GM19463 (cell line): ENCODE measurements around the gene GNAQ.

Experiments
- ATAC-seq: cut with Tn5 transposase; IDR thresholded peaks from one replicate; pipeline ENCODE4 v1.9.1; 2021; ENCODE audit warnings: mild to moderate bottlenecking, moderate library complexity; ENCODE audit not compliant: unreplicated experiment

The GNAQ gene

DNA sequence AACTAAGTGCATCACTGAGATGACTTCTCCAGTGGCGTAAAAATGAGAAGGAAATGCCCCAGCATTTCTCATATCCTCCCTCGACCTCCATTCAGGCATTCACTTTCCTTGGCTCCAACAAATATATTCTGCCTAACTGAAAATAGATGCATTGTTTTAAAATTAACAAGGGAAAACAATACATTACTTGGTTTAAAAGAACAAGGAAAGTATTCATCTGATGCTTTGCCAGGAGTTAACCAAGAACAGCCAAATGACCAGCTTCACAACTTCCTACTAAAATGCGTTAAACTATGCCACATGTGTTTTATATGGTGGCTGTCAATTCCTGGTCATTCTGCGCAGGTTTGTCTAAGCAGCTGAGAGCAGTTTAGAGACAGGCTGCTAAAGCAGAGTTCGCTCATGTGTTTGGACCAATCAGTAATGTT lies 121.4 kb downstream of the GNAQ start:
- ATAC-seq = no peak

DNA sequence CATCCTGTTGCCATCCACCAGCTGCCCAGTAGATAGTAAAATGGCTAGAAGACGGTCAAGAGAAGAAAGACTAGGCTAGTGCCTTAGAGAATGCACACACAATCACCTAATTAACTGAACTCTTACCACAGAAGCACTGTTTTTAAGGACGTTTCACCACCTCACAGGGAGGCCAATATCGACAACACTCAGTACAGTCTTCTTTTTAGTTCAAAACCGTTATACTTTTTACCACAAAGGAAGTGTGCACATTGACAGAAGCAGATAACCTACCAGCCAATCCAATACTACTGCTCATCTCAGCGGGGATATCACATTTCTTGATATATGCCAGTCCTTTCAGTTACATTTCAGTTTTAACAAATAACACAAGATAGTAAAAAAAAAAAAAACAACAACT lies 122.3 kb downstream of the GNAQ start:
- no peak for ATAC-seq

DNA sequence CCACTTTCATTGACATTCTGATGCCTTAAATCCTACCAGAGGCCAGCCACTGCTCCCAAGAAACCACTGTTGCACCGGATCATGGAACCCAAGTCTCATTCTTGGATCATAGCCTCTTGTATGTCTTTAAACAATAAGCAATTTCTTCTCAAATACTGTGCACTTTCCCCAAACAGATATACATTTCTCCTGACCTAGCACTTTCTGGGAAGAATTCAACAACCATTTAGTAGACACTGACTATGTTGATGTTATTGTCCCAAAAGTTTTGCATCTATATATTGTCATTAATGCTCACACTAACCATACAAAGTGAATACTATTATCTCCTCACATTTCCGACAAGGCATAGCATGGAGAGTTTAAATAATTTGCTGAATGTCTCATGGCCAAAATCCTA lies 123.3 kb downstream of the GNAQ start:
- ATAC-seq = no peak

DNA sequence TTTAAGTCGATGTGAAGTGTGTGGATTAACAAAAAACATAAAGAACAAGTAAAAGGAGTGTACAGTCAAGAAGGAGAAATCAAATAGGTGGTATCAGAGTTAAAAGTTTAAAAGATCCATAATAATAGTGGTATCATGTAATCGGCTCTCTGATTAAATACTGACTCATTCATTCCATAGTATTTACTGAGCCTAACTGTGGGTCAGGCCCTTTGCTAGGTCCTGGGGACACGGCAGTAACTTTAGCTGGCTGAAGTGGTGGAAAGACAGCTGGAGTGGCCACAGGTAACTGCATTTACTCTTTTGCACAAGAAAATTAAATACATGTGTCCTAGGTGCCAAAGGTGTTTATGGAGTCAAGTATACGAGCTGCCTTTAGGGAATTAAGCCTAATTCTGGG lies 124.0 kb downstream of the GNAQ start:
- no peak for ATAC-seq

DNA sequence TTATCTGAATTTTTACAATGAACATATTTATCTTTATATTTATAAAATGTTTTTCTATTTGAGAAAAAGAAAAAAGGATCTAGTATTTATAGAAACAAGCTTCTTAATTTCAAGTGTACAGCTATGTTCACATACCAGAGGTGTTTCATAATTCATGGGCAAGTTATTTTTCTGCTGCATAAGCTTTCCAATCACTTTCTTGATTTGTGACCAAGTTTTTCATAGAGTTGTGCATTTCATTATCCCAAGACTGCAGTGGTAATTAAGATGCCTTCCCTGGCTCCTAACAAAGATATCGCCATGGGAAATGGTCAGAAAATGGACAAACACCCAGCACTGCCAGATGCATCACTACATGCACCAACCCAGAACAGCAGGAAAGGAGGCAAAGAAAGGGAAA lies 124.6 kb downstream of the GNAQ start:
- no peak for ATAC-seq

DNA sequence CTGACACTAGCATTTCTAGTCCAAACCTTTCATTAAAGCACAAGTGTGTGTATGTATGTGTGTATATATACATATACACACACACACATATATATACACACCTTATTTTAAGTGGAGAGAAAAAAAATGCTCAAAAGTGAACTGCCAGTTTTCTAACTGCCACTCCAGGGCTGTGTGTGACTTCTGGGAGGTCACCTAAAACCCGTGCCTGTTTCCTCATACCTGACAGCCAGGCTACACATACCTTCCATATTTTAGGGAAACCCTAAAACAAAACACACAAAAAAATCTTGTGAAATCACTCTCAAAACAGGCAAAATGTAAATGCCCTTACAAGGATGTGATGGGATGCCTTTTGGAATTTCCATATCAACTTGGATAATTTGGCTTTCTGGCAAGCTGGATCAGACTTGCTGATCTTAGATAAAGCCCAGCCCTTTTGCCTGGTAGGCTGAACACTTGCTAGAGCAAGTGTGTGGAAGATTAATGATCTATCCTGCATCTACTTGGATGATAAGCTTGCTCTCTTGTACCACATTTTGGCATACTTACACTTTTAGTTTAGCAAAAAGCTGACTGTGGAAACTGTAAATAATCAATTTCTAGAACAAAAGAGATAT lies 127.8 kb downstream of the GNAQ start:
- ATAC-seq = no peak

DNA sequence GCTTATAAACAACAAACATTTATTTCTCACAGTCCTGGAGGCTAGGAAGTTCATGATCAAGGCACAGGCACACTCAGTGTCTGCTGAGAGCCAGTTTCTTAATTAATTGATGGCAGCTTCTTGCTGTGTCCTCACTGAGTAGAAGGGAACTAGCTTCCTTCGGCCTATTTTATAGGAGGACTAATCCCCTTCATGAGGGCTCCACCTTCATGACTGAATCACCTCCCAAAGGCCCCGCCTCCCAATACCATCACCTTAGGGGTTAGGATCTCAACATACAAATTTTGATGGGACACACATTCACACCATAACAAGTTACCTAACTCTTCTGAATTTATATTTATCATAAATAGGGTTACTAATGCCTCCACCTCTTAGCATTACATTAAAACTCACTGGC lies 129.8 kb downstream of the GNAQ start:
- no peak for ATAC-seq

DNA sequence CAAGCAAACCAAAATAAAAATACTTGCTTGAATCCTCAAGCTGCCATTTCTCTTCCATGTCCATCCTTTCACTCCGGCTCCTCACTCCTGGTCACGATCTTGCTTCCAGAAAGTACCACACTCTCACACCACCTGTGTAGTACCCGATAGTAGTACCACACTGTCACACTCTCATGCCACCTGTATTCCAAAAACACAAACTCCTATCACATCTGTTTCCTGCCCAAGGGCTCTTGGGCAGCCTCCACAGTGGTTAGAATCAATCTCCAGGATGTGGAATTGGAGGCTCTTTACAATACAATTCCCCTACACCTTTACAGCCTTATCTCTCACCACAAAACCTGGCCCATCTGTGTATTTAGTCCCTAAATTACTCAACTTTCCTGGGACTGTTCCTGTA lies 130.6 kb downstream of the GNAQ start:
- no peak for ATAC-seq

DNA sequence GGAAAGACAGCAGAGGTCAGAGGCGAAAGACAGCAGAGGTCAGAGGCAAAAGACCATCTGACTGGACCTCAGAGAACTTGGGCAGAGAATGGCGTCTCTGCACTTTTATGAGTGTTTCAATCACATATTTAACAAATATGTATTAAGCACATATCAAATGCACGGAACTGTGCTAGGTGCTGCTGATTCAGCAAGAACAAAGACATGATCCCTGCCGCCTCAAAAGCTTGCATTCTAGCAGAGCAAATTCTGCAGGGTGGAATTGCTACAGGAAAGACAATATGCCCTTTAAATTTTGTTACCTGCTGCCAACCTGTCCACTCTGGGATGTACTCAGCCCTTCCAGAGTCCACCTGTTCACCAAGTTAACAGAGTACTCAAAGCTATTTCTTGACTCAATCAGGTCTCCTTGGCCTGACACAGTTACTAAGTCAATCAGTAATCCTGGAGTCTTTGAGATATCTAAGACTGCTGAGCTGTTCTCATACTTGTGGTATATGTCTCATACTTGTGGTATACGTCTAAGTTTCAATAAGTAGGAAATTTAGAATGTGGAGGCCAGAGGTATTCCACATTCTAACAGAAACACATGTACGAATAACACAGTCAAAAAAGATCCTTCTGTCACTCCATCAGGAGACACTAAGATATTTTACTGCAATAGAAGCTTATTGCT lies 131.8 kb downstream of the GNAQ start:
- ATAC-seq = no peak

DNA sequence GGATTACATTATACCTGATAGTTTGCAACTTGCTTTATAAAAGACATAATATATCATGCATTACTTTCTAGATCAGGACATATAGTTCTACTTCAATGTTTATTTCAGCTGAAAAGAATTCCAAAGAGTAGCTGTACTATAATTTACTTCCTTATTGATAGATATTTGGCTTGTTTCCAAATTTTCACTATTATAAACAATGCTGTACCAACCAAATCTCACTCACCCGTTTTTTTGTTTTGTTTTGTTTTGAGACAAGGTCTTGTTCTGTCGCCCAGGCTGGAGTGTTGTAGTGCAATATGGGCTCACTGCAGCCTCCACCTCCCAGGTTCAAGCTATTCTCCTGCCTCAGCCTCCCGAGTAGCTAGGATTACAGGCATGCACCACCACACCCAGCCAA lies 132.7 kb downstream of the GNAQ start:
- ATAC-seq = no peak

DNA sequence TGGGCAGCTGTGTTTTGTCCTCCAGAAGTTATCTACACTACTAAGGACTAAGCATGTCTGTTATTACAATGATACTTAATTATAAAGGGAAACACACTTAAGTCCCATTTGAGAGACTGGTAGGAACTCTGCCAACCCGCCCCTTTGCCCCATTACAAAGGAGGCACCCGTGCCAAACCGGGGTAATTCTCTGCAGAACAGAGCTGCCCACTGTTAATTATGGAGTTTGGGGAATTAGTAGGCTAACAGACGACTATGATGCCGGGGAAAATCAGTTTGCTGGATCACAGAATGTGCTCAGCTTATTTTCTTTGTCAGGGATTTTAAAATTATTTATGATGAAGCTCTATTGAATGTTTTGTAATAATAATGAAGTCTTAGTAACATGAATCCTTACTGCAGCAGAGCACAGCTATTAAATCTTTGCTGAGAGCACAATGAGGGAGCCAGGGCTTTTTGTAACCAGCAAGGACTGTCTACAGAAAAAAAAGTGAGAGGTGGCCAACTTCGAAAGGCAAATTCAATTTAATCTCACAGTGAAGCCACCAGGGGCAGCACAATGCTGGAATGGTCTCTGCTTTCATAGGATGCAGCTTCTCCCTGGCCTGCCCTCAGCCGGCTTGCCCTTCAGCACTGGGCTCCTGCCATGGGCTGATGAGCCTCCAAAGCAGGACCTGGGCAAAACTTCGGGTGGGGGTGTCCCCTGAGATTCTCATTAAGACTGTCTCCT lies 134.5 kb downstream of the GNAQ start:
- no peak for ATAC-seq

DNA sequence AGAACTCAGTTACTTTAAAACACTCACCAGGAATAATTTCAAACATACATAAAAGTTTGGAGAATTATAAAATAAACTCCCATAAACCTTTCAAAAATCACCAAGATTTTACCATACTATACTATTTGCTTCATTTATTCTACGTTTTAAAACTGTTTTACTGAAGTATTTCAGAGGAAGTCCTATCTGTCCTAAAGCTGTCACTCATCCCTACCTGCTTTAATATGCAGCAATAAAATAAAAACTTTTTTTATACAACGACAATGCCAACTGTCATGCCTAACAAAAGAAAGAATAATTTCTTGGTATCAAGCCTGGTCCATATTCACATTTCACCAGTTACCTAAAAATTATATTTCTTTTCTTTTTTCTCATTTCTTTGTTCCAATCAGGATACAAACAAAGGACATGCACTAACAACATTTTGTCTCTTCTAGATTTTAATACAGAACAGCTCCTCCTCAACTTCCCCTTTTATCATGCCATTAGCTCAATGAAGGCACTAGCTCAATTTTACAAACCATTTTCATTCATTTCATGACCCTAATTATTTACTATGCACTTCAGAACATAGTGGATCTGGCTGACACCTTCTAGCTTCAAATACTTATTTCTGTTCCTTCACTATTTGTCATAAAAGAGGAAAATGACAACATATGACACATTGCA lies 135.2 kb downstream of the GNAQ start:
- no peak for ATAC-seq

DNA sequence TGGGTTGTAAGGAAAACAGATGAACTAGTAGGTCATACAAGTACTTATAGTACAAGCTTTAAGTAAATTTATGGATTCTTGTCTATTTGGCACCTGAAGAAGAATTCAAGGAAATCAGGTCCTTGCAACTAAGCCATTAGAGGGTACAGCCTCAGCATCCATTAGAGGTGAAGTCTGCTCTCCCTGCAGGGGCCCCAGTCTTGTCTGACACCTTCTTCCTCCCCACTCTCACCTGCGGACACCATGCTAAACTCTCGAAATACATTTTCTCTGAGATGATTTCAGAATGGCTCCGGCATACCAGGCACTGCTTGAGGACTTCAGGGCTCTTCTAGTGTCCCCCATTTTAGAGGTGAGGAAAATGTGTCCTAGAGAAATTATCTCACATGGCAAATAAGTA lies 137.9 kb downstream of the GNAQ start:
- no peak for ATAC-seq

DNA sequence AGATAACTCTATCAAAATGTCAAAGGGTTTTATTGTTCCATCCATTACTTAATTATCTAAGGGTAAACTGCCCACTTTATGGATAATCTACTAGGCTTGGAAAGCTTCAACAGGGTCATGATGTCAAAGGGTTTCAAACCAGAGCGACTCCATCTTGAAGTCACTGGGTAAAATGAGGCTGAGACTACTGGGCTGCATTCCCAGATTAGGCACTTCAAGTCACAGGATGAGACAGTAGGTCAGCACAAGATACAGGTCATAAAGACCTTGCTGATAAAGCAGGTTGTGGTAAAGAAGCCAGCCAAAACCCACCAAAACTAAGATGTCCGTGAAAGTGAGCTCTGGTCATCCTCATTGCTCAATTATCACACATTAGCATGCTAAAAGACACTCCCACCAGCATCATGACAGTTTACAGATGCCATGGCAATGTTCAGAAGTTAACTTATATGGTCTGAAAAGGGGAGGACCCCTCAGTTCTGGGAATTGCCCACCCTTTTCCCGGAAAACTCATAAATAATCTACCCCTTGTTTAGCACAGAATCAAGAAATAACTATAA lies 138.6 kb downstream of the GNAQ start:
- no peak for ATAC-seq

DNA sequence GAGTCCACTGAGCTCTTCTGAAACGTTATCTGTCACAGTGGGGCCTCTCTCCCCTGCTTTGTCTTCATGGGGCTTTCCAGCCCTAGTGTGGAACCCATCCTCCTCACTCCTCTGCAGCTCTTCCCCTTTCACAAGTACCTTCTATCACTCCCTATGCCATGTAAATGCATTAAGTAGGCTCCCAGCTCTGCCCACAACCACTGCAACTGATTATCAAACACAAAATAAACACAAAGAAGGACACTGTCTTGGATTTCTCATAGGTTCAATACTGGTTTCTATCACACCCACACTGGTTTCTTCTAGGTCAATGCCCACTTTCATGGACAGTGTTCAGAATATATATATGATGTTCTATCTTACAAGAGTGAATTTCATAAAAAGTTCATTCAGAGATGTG lies 139.4 kb downstream of the GNAQ start:
- peak; percentile 96 for ATAC-seq

DNA sequence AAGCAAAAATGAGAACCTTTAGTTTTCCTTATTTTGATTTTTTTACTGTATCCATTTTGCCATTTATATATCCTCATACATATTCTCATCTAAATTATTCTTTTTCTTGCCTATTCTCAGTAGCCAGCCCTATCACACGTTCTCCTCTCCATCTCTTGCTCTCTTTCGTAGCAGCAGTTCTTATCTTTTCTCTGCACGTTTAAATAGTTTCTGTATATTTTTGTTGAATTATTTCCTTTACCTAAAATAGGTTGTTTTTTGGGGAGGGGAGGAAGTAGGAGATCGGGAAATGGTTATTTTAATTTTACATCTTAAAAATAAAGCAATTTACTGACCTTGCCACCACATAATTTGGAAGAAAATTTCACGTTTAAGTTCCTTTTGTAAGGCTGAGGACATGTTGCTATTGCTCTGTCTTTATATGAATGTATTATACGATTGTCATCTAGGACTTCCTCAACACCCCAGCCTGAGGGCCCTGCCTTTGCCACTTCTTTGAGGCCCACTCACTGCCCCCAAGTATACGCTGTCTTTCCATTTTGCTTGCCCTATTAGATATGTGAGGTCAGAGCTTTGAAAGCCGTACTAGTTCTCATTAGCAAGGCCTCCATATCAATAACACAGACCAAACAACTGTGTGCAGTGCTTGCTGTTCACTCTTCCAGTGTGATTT lies 140.3 kb downstream of the GNAQ start:
- no peak for ATAC-seq

DNA sequence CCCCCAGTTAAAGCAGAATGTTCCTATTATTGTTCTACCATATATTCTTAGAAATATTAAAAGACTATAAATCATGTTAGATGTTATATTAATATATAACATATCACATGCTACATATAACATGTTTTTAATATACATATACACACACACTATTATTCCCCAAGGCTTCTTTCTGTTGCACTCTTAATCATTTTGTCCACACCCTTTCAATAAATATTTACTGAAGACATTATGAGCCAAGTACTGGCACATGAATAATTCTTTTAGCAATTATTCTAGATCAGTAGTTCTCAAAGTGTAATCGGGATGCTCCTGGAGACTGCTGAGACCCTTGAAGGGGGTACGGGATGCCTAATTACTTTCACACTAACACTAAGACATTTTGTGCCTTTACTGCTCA lies 143.9 kb downstream of the GNAQ start:
- no peak for ATAC-seq

DNA sequence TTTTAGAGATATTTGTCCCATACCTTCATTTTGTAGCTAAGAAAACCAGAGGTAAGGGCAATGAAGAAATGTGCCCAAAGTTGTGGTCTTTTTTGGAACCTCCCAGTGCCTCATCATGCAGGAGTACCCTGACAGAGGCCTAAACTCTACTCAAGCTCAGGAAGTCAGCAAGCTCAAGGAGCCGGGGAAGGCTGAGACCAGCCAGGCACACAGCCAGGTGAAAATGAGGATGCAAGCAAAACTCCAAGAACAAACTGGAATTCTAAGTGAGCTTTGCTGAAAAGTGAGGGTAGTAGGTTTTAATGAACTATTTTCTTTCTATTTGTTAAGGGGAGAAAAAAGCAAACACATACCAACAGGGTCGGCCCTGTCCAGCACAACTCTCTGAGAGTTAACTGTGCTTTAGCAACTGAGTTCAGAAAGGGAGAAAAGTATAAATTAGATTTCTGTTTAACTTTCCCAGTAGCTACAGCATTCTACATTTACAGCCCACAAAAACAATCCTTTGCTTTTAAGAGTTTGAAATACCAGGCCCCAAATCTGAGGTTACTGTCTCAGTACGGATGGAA lies 146.4 kb downstream of the GNAQ start:
- ATAC-seq = no peak

DNA sequence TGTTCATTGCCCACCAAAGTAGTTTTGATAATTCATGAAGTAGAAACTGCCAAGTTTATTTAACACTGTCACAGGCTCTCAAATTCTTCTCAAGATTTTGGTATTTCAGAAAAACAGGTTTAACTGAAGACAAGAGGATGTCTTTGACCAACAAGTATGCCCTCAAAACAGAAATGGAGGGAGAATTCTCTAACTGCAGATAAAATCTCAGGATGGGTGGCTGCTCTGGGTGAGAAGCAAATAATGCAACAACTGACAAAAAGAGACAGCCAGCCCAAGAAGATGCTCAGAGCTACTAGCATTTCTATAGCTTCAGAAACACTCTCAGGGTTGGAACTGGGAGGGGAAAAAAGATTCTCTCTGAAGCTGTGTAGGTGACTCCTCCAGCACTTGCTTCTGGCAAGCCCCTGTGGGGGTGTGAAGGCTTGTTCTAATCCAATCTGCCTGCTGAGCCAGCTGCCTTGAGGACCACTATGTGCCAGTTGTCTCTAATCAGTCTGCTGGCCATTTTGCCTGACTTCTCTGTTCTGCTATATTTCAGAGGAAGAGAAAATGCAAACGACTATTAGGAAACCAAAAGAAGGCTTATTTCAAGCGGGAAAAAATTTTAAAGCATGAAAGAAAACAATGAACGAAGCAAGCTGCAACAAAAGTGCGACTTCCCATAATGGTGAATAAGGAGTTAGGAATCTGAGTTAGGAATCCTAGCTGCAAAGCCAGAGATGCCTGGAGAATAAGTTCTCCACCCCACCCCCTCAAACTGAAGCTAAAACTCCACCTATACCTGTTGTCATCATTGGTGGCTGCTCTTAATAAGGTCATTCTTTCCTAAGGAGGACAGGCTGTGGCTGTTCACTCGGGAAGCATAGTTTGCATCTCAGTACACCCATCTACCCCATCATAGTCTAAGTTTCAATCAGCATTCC lies 147.5 kb downstream of the GNAQ start:
- ATAC-seq = no peak

DNA sequence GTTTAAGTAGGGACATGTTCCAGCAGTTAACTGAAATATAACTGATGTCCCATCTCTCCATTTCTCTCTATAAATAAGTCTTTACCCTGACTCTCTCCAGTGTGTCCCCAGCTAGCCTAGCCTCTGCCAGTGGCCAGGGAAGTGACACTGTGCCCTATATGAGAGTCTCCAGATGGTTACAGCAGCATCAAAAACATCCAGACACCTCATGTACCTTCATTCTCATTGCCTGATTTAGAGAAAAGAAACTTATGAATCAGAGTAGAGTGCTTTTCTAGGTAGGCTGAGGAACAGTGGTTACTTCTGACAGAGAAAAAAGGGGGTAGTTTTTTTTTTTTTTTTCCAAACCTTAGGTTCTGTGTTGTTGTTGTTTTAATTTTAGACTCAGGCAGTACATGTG lies 148.5 kb downstream of the GNAQ start:
- no peak for ATAC-seq
